ENCODE measurements around the gene SP140L. TPM values are rescaled to one million over a fixed set of nuclear protein-coding genes. Genes with fewer than 3 reads are reported as not detected.

The SP140L gene
- total and polyA plus RNA-seq, 3 experiments from 2014 or later, result 30.1 to 32.5 (median 31.4) TPM

DNA sequence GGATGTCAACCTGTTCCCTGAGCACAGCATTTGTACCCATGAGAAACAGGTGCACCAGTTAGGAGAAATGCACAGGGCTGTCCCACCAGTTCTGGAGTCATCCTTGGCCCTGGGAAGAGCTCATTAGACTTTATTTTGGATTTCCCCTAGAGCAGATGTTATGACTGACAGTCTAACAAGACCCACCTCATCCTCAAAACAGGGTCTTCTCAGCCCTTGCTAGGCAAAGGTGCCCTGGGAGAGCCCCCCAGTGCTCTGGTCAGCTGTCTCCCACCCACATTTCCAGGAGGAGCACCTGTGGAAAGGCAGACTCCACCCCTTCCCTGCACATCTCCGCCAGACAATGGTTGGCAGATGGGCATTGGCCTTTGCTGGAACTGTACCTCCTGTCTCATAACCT, 83.3 kb downstream of the SP140L start:
- peaks cover 33% of the 10 kb centered on the region for H3K4me1 ChIP-seq (ENCODE audit: insufficient read depth, low read length)
- peaks cover 41 to 79% (median 73%) of the 10 kb centered on the region in 3 donors for H3K4me1 Mint-ChIP-seq
- peak overlapping the region; percentile 29 to 100 (median 99) for H3K27ac Mint-ChIP-seq

DNA sequence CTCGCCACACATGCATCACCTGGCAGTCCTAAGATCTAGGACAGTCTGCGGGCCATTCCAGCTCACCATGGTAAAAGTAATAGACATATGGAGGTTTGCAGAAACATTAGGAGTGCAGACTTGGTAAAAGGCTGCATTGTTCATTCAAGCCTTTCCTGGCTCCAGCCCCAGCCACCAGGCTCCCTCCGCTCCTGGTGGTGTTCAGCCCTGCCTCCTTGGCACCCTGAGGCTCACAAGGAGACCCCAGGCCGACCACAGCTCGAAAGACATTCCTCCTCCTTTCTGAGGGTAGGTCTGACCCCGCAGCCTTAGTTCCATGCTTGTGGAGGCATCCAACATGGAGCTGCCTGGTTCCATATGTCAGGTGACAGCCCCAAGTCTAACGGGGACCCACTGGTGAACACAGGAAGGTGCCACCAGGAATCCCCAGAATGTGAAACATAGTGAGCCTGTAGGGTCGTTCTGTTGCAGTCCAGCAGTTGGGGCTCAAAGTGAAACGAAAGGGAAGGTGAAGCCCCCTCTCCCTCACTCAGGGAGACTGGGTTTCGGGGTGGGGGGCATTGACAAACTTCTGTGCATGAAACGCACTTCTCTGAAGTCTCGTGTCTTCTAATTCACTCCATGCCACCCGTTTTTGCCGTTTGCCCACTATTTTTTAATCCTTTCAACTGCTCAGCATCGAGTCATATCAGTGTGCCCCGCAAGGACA, 84.0 kb downstream of the SP140L start:
- POLR2A ChIA-PET, result interaction anchor here (0.9 kb wide), 1 partner anchor 9 kb away, joined by 3 read pairs; no protein-coding TSS in a partner anchor
- H3K4me3 Mint-ChIP-seq, result peak overlapping the region; percentile 96 to 100 (median 98)
- no peaks in the 10 kb centered on the region for H3K27me3 ChIP-seq (ENCODE audit: insufficient read depth, low read length, poor library complexity, severe bottlenecking)
- CTCF ChIA-PET, result interaction anchor here (0.8 to 2.0 kb wide), 4 partner anchors 60 to 192 kb away, joined by 3 to 5 read pairs (median 4); partner anchors contain the start of genes SP110 and SP140
- peak overlapping the region; percentile 98 to 100 (median 100) for H3K27ac Mint-ChIP-seq
- peak in 2 of 5 donors; percentile 9 to 28 for DNase-seq
- peaks cover 0 to 23% (median 3%) of the 10 kb centered on the region in 3 donors for H3K36me3 Mint-ChIP-seq
- H3K27ac ChIP-seq (ENCODE audit: low read depth, low read length), result peak overlapping the region; percentile 83
- H3K27me3 Mint-ChIP-seq, result no peaks in the 10 kb centered on the region
- no peaks in the 10 kb centered on the region for H3K9me3 ChIP-seq (ENCODE audit: low read length)
- peak overlapping the region; percentile 95 for H3K4me3 ChIP-seq (ENCODE audit: low read length)
- H3K36me3 ChIP-seq (ENCODE audit: insufficient read depth, low read length), result no peaks in the 10 kb centered on the region
- H3K4me1 Mint-ChIP-seq, result peaks cover 47 to 87% (median 81%) of the 10 kb centered on the region in 3 donors
- peaks cover 39% of the 10 kb centered on the region for H3K4me1 ChIP-seq (ENCODE audit: insufficient read depth, low read length)
- H3K9me3 Mint-ChIP-seq, result no peaks in the 10 kb centered on the region

More for the DNA sequence above, 83.3 kb downstream of the SP140L start:
- DNase-seq, result no peak
- ChIA-PET POLR2A (no interaction called here), CTCF (interaction anchor here (0.8 to 2.0 kb wide), 2 partner anchors 185 to 191 kb away, joined by 3 to 5 read pairs; partner anchors contain the start of genes SP110 and SP140)
- Mint-ChIP-seq H3K27me3 (no peaks in the 10 kb centered on the region), H3K36me3 (peaks cover 3 to 29% (median 6%) of the 10 kb centered on the region in 3 donors), H3K4me3 (peak overlapping the region; percentile 38 to 100 (median 96)), H3K9me3 (no peaks in the 10 kb centered on the region)
- Histone ChIP-seq H3K27ac (ENCODE audit: low read depth, low read length) (no peak overlapping the region), H3K4me3 (ENCODE audit: low read length) (no peak overlapping the region), H3K9me3 (ENCODE audit: low read length) (no peaks in the 10 kb centered on the region), H3K27me3 (ENCODE audit: insufficient read depth, low read length, poor library complexity, severe bottlenecking) (no peaks in the 10 kb centered on the region), H3K36me3 (ENCODE audit: insufficient read depth, low read length) (peaks cover 5% of the 10 kb centered on the region)

DNA sequence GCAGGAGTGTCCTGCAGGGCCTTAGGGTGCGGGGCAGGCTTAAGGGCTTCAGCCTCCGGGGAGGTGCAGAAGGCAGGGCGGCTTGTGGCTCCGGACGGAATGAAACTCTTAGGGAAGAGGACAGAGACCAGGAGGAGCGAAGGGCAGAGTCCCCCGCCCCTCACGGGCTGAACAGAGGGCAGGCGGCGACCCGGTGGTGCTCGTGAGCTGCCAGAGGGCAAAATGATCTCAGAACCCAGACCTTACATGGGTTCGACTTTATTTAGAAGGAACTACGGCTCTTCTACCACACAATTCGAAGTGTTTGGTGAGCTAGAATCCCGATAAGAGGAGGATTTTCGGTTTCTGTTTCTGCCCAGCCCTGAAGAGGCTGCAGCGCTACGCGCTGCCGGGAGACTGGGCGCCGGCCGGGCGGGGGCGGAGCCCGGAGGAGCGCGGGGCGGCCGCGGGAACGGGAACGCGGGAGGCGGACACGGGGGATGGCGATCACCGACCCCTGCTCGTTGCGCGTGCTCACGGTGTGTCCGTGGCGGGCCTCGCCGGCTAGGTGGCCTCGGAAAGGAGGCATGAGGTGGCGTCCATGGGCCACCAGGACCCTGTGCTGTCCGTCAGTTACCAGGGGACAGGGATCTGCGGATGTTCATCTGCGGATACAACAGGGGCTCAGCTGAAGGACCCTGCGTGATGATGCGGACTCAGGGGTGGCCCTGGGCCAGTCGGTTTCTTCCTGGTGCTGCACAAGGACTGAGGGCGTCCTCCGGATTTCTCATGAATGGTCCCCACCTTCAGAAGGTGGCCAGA, 84.8 kb downstream of the SP140L start:
- H3K4me3 Mint-ChIP-seq, result peak overlapping the region; percentile 96 to 100 (median 98)
- Histone ChIP-seq H3K27ac (ENCODE audit: low read depth, low read length) (peak overlapping the region; percentile 83), H3K4me1 (ENCODE audit: insufficient read depth, low read length) (peaks cover 39% of the 10 kb centered on the region), H3K36me3 (ENCODE audit: insufficient read depth, low read length) (no peaks in the 10 kb centered on the region), H3K27me3 (ENCODE audit: insufficient read depth, low read length, poor library complexity, severe bottlenecking) (no peaks in the 10 kb centered on the region), H3K9me3 (ENCODE audit: low read length) (no peaks in the 10 kb centered on the region), H3K4me3 (ENCODE audit: low read length) (peak overlapping the region; percentile 95)
- CTCF ChIA-PET, result interaction anchor here (1.2 to 2.0 kb wide), 4 partner anchors 59 to 192 kb away, joined by 3 to 5 read pairs (median 4); partner anchors contain the start of gene SP110
- peaks cover 48 to 85% (median 85%) of the 10 kb centered on the region in 3 donors for H3K4me1 Mint-ChIP-seq
- H3K27ac Mint-ChIP-seq, result peak overlapping the region; percentile 98 to 100 (median 100)
- POLR2A ChIA-PET, result interaction anchor here (0.9 to 1.3 kb wide), 2 partner anchors 8 to 186 kb away, joined by 3 to 4 read pairs; partner anchors contain the start of gene SP140
- no peaks in the 10 kb centered on the region for H3K27me3 Mint-ChIP-seq
- no peaks in the 10 kb centered on the region for H3K9me3 Mint-ChIP-seq
- DNase-seq, result peak; percentile 63 to 75 (median 66)
- peaks cover 0 to 24% (median 3%) of the 10 kb centered on the region in 3 donors for H3K36me3 Mint-ChIP-seq

DNA sequence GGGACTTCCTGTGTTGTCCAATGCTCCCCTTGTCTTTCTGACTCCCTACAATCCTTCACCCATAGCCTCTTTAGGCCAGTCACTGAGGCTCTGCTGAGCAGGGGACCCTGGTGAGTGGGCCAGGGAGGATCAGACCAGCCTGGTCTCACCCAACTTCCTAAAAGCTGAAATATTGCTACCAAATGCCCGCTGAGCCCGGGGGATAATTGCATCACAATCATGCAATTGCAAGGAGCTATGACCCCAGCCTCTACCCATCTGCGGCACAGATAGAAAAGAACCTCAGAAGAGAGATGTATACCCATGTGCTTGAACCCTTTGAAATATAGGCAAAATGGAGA, 85.3 kb downstream of the SP140L start:
- Histone ChIP-seq H3K27ac (ENCODE audit: low read depth, low read length) (peak overlapping the region; percentile 83), H3K4me1 (ENCODE audit: insufficient read depth, low read length) (peaks cover 39% of the 10 kb centered on the region), H3K9me3 (ENCODE audit: low read length) (no peaks in the 10 kb centered on the region), H3K27me3 (ENCODE audit: insufficient read depth, low read length, poor library complexity, severe bottlenecking) (no peaks in the 10 kb centered on the region), H3K36me3 (ENCODE audit: insufficient read depth, low read length) (no peaks in the 10 kb centered on the region), H3K4me3 (ENCODE audit: low read length) (peak overlapping the region; percentile 95)
- no peak for DNase-seq
- Mint-ChIP-seq H3K27ac (peak overlapping the region; percentile 98 to 100 (median 99)), H3K9me3 (no peaks in the 10 kb centered on the region), H3K4me3 (peak overlapping the region; percentile 96 to 100 (median 98)), H3K27me3 (no peaks in the 10 kb centered on the region), H3K36me3 (peaks cover 0 to 20% (median under 1%) of the 10 kb centered on the region in 3 donors), H3K4me1 (peaks cover 50 to 84% (median 82%) of the 10 kb centered on the region in 3 donors)
- ChIA-PET POLR2A (interaction anchor here (0.9 to 1.3 kb wide), 2 partner anchors 8 to 187 kb away, joined by 3 to 4 read pairs; partner anchors contain the start of gene SP140), CTCF (interaction anchor here (1.2 to 1.3 kb wide), 2 partner anchors 60 to 83 kb away, joined by 3 read pairs; no protein-coding TSS in a partner anchor)

DNA sequence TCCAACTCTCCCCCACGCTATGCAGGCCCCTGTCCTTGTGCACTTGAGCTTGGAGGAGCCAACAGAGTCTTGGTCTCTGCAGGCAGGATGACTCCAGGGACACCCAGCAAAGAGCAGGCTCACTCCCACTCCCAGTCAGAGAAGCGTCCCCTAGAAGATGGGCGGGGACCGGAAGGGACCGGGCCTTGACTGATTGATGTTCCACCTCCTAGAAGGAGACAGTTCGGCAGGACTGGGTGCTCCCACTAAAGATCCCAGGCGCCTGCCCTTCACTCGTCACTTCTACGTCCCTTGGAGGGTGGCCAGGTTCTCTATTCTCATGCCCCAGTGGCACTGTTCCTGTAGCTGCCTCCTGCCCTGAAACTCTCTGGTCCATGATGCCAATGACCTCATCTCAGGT, 85.9 kb downstream of the SP140L start:
- Mint-ChIP-seq H3K27ac (peak overlapping the region; percentile 75 to 100 (median 98)), H3K36me3 (peaks cover 0 to 25% (median 4%) of the 10 kb centered on the region in 3 donors), H3K9me3 (no peaks in the 10 kb centered on the region), H3K4me3 (peak overlapping the region; percentile 96 to 100 (median 98)), H3K27me3 (no peaks in the 10 kb centered on the region), H3K4me1 (peaks cover 52 to 84% (median 82%) of the 10 kb centered on the region in 3 donors)
- ChIA-PET CTCF (interaction anchor here (1.2 kb wide), 1 partner anchor 59 kb away, joined by 3 read pairs; no protein-coding TSS in a partner anchor), POLR2A (interaction anchor here (1.3 kb wide), 1 partner anchor 187 kb away, joined by 4 read pairs; the partner anchor contains the start of gene SP140)
- Histone ChIP-seq H3K4me3 (ENCODE audit: low read length) (no peak overlapping the region), H3K9me3 (ENCODE audit: low read length) (no peaks in the 10 kb centered on the region), H3K4me1 (ENCODE audit: insufficient read depth, low read length) (peaks cover 39% of the 10 kb centered on the region), H3K27me3 (ENCODE audit: insufficient read depth, low read length, poor library complexity, severe bottlenecking) (no peaks in the 10 kb centered on the region), H3K36me3 (ENCODE audit: insufficient read depth, low read length) (no peaks in the 10 kb centered on the region), H3K27ac (ENCODE audit: low read depth, low read length) (no peak overlapping the region)
- DNase-seq, result no peak

DNA sequence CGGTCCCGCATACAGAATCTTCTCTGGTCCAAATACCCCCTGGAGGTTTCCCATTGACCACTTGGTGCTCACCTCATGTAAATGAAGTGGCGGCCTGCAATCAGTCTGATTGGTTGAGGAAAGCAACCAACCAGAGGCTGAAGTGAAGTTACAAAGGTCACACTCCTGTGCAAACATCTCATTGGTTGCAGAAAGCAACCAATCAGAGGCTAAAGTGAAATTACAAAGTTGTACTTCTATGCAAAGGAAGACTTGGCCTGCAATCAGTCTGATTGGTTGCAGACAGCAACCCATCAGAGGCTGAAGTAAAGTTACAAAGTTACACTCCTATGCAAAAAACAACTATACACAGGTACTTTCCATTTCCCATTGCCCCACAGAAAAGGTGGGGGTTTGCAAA, 86.5 kb downstream of the SP140L start:
- Mint-ChIP-seq H3K36me3 (peaks cover 0 to 30% (median 4%) of the 10 kb centered on the region in 3 donors), H3K4me3 (peak overlapping the region; percentile 38 to 100 (median 96)), H3K27me3 (no peaks in the 10 kb centered on the region), H3K27ac (peak overlapping the region; percentile 61 to 100 (median 98)), H3K4me1 (peaks cover 53 to 84% (median 82%) of the 10 kb centered on the region in 3 donors), H3K9me3 (no peaks in the 10 kb centered on the region)
- Histone ChIP-seq H3K36me3 (ENCODE audit: insufficient read depth, low read length) (no peaks in the 10 kb centered on the region), H3K27ac (ENCODE audit: low read depth, low read length) (no peak overlapping the region), H3K4me1 (ENCODE audit: insufficient read depth, low read length) (peaks cover 43% of the 10 kb centered on the region), H3K27me3 (ENCODE audit: insufficient read depth, low read length, poor library complexity, severe bottlenecking) (no peaks in the 10 kb centered on the region), H3K9me3 (ENCODE audit: low read length) (no peaks in the 10 kb centered on the region), H3K4me3 (ENCODE audit: low read length) (no peak overlapping the region)
- POLR2A ChIA-PET, result no interaction called here
- no peak for DNase-seq
- CTCF ChIA-PET, result interaction anchor here (1.1 kb wide), 1 partner anchor 95 kb away, joined by 3 read pairs; no protein-coding TSS in a partner anchor

DNA sequence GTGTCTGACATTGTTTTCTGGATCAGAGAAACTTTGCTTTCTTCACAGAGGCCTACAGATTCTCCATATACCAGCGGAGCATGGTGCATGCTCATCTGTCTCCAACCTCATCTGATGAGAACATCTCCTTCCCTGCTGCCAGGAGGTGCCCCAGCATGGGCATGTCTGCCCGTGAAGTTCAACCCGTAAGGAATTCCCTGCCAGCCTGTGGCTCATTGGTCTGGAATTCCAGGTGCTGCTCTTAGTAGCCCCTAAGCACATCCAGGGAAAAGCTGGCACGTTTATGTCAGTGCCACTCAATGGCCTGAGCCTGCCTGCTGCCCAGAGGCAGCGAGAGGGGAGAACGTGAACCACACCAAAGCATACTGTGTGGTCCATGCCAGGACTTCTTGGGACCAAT, 87.3 kb downstream of the SP140L start:
- no peak overlapping the region for H3K27ac ChIP-seq (ENCODE audit: low read depth, low read length)
- peak overlapping the region; percentile 48 to 99 (median 85) for H3K4me3 Mint-ChIP-seq
- H3K27me3 ChIP-seq (ENCODE audit: insufficient read depth, low read length, poor library complexity, severe bottlenecking), result no peaks in the 10 kb centered on the region
- no peaks in the 10 kb centered on the region for H3K36me3 ChIP-seq (ENCODE audit: insufficient read depth, low read length)
- H3K9me3 Mint-ChIP-seq, result no peaks in the 10 kb centered on the region
- H3K27ac Mint-ChIP-seq, result peak overlapping the region in 7 of 8 donors; percentile 90 to 100 (median 98)
- H3K4me1 Mint-ChIP-seq, result peaks cover 60 to 84% (median 82%) of the 10 kb centered on the region in 3 donors
- no peak for DNase-seq
- H3K9me3 ChIP-seq (ENCODE audit: low read length), result no peaks in the 10 kb centered on the region
- H3K36me3 Mint-ChIP-seq, result peaks cover 1 to 36% (median 4%) of the 10 kb centered on the region in 3 donors
- ChIA-PET CTCF (interaction anchor here (1.1 kb wide), 1 partner anchor 95 kb away, joined by 3 read pairs; no protein-coding TSS in a partner anchor), POLR2A (interaction anchor here (0.6 kb wide), 1 partner anchor 297 kb away, joined by 4 read pairs; no protein-coding TSS in a partner anchor)
- peaks cover 51% of the 10 kb centered on the region for H3K4me1 ChIP-seq (ENCODE audit: insufficient read depth, low read length)
- no peak overlapping the region for H3K4me3 ChIP-seq (ENCODE audit: low read length)
- H3K27me3 Mint-ChIP-seq, result no peaks in the 10 kb centered on the region
